ENCODE measurements around the gene WNT11. TPM values are rescaled to one million over a fixed set of nuclear protein-coding genes. Genes with fewer than 3 reads are reported as not detected.

Gene WNT11
- total RNA-seq, 1 experiment from 2014 or later: not detected

DNA sequence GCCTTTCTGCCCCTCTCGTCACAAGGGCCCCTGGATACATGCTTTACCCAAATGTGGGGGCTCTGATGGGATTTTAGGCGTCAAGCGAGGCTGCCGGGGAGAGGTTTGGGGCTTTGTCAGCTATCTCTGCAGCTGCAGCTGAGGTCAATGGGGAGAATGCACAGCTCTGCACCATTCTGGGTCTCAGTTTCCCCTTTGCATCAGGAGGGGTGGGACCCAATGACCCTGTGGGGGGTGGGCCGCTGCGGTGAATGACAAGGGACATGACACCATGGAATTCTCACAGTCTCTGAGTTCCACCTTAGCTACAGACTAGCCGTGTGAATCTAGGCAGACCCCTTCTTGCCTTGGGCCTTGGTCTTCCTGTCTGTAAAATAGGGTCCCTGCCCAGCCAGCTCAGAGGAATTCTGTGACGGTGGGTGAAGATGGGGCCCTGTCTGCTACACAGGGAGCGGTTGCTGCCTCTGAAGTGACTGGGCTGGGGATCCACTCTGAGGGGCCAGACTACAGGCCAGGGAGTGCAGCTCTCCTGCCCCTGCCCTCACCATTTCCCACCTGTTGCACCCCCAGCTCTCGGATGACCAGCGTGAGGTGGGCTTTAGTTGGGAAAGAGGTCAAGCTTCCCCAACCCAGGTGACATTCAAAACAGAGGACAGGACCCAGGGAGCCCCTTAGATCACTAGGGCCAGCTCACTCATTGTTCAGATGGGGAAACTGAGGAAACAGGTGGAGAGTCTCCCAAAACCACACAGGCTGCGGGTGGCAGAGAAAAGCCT lies 35.9 kb upstream of the WNT11 start:
- H4K20me1 ChIP-seq (ENCODE audit: control insufficient read depth, insufficient read depth, insufficient read length): no peaks in the 10 kb centered on the region
- no peak overlapping the region for H2BK120ac ChIP-seq (ENCODE audit: low read depth, low read length, poor library complexity, severe bottlenecking)
- H2AFZ ChIP-seq (ENCODE audit: low read length): no peak overlapping the region
- H2BK15ac ChIP-seq (ENCODE audit: low read depth, low read length): no peak overlapping the region
- WGBS (ENCODE audit: extremely low coverage, insufficient read length, low lambda C conversion rate): no CpG with 5 or more reads among the region's 12 CpGs
- TF ChIP-seq, protein P1, sequence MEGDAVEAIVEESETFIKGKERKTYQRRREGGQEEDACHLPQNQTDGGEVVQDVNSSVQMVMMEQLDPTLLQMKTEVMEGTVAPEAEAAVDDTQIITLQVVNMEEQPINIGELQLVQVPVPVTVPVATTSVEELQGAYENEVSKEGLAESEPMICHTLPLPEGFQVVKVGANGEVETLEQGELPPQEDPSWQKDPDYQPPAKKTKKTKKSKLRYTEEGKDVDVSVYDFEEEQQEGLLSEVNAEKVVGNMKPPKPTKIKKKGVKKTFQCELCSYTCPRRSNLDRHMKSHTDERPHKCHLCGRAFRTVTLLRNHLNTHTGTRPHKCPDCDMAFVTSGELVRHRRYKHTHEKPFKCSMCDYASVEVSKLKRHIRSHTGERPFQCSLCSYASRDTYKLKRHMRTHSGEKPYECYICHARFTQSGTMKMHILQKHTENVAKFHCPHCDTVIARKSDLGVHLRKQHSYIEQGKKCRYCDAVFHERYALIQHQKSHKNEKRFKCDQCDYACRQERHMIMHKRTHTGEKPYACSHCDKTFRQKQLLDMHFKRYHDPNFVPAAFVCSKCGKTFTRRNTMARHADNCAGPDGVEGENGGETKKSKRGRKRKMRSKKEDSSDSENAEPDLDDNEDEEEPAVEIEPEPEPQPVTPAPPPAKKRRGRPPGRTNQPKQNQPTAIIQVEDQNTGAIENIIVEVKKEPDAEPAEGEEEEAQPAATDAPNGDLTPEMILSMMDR (conservative IDR thresholded peaks at IDR 0.05): no peak
- Mint-ChIP-seq H3K27me3 (ENCODE audit: low read depth) (peaks cover 39% of the 10 kb centered on the region), H3K4me3 (no peak overlapping the region), H3K27ac (no peak overlapping the region), H3K9me3 (no peaks in the 10 kb centered on the region; a peak in 1 of 5 replicates), H3K36me3 (ENCODE audit: insufficient read depth in 1 of 3, low read depth in 3 of 3) (no peaks in the 10 kb centered on the region), H3K4me1 (peaks cover 22 to 27% of the 10 kb centered on the region in 2 experiments)
- no peak overlapping the region for H3K4me2 ChIP-seq (ENCODE audit: insufficient read depth, insufficient read length, low read length)
- H3K23me2 ChIP-seq (ENCODE audit: insufficient read length, low read depth, low read length, poor library complexity, severe bottlenecking): no peaks in the 10 kb centered on the region
- no peak overlapping the region for H2BK5ac ChIP-seq (ENCODE audit: insufficient read length, low read length)
- H2AK5ac ChIP-seq (ENCODE audit: insufficient read length, low read length): no peak overlapping the region
- H3K18ac ChIP-seq (ENCODE audit: insufficient read length, low read depth, low read length): no peak overlapping the region
- no peaks in the 10 kb centered on the region for H3K9me3 ChIP-seq (ENCODE audit: control insufficient read depth, low read depth, low read length)
- H4K5ac ChIP-seq (ENCODE audit: insufficient read length, low read depth, low read length): no peak overlapping the region
- no peak overlapping the region for H3K9ac ChIP-seq (ENCODE audit: extremely low read depth, insufficient read length, low read length)
- no peak overlapping the region for H4K8ac ChIP-seq (replicated peaks; ENCODE audit: insufficient read length, low read depth, low read length)
- H3K79me2 ChIP-seq (ENCODE audit: insufficient read depth, low read length): no peaks in the 10 kb centered on the region
- no peaks in the 10 kb centered on the region for H3K79me1 ChIP-seq (ENCODE audit: insufficient read depth, low read depth, low read length, poor library complexity, severe bottlenecking)
- H2BK12ac ChIP-seq (ENCODE audit: insufficient read length, low read depth, low read length): no peak overlapping the region
- DNase-seq: no peak
- H4K91ac ChIP-seq (ENCODE audit: insufficient read length, low read depth, low read length): no peak overlapping the region
- H3K23ac ChIP-seq (ENCODE audit: insufficient read length, low read depth, low read length): no peak overlapping the region
- no peak overlapping the region for H3K4ac ChIP-seq (ENCODE audit: low read depth, low read length)
- no peak overlapping the region for H2BK20ac ChIP-seq (ENCODE audit: low read depth, low read length, poor library complexity, severe bottlenecking)
- no peak overlapping the region for H3T11ph ChIP-seq (ENCODE audit: low read length)
- no peak overlapping the region for H3K27ac ChIP-seq (ENCODE audit: insufficient read length, low read depth, low read length)
- no peak overlapping the region for H3K14ac ChIP-seq (ENCODE audit: insufficient read depth, low read length)
- H3K56ac ChIP-seq (ENCODE audit: insufficient read length, low read depth, low read length): no peak overlapping the region
- peaks cover 3% of the 10 kb centered on the region; the same call in 1 of the 2 replicates for H3K4me1 ChIP-seq (ENCODE audit: insufficient read depth, low read length)
- H3K27me3 ChIP-seq (ENCODE audit: insufficient read depth, low read length): no peaks in the 10 kb centered on the region; the same call in 1 of the 2 replicates
